Endodermal cell (in vitro differentiated cells): Measurements from ENCODE around the gene TNS2. TPM values are rescaled to one million over a fixed set of nuclear protein-coding genes. Genes with fewer than 3 reads are reported as not detected.

Experiments
- DNase-seq: peaks from one replicate; pipeline ENCODE4 v3.0.0-alpha.2; 2017
- H3K27ac ChIP-seq: 2 replicates; pipeline ENCODE4 v1.5.1; 2013; ENCODE audit warnings: mild to moderate bottlenecking, low read depth, low read length, moderate library complexity
- H3K27me3 ChIP-seq: 2 replicates; pipeline ENCODE4 v1.6.1; 2013; ENCODE audit warnings: mild to moderate bottlenecking, low read length, moderate library complexity; ENCODE audit not compliant: insufficient read depth, control insufficient read depth, poor library complexity, severe bottlenecking
- H3K36me3 ChIP-seq: 2 replicates; pipeline ENCODE4 v1.7.0; 2013; ENCODE audit warnings: mild to moderate bottlenecking, low read length, moderate library complexity; ENCODE audit not compliant: control insufficient read depth, insufficient read depth
- H3K4me1 ChIP-seq: one replicate; pipeline ENCODE4 v1.7.0; 2013; ENCODE audit warnings: low read length; ENCODE audit not compliant: control insufficient read depth, insufficient read depth
- H3K4me3 ChIP-seq: 2 replicates; pipeline ENCODE4 v1.5.1; 2013; ENCODE audit warnings: mild to moderate bottlenecking, low read length, moderate library complexity
- H3K9ac ChIP-seq: 2 replicates; pipeline ENCODE4 v1.6.1; 2013; ENCODE audit warnings: mild to moderate bottlenecking, low read length, moderate library complexity; ENCODE audit not compliant: poor library complexity, severe bottlenecking; ENCODE audit errors: extremely low read depth
- H3K9me3 ChIP-seq: 2 replicates; pipeline ENCODE4 v1.6.1; 2013; ENCODE audit warnings: mild to moderate bottlenecking, low read length, moderate library complexity; ENCODE audit not compliant: control insufficient read depth
- H3K27ac Mint-ChIP-seq: 2 replicates; pipeline ENCODE4 v1.8.0; 2020; ENCODE audit warnings: mixed read lengths
- H3K27me3 Mint-ChIP-seq: 2 replicates; pipeline ENCODE4 v1.8.0; 2021; ENCODE audit warnings: mild to moderate bottlenecking, mixed read lengths; ENCODE audit not compliant: insufficient read depth
- H3K36me3 Mint-ChIP-seq: 2 replicates; pipeline ENCODE4 v1.8.0; 2020; ENCODE audit warnings: low read depth, mixed read lengths
- H3K4me1 Mint-ChIP-seq: 2 replicates; pipeline ENCODE4 v1.8.0; 2020; ENCODE audit warnings: mixed read lengths
- H3K4me3 Mint-ChIP-seq: 2 replicates; pipeline ENCODE4 v1.8.0; 2020; ENCODE audit warnings: mild to moderate bottlenecking, moderate library complexity, mixed read lengths
- H3K9me3 Mint-ChIP-seq: 2 replicates; pipeline ENCODE4 v1.8.0; 2020; ENCODE audit warnings: mild to moderate bottlenecking, mixed read lengths
- WGBS, 2 experiments: methylation state at CpG; one replicate each; pipeline versions ENCODE4 v1.1.5 to v1.1.7; 2013; ENCODE audit warnings: missing lambda C conversion rate in 2 of 2, mixed read lengths in 1 of 2; ENCODE audit not compliant: insufficient coverage in 1 of 2, insufficient read length in 1 of 2; 5-methylcytosine and 5-hydroxymethylcytosine counted together
- total RNA-seq, 2 donors: library from RNA; stranded (reverse); fragmentation: NEBNext Ultra II Directional in 1 of 2; extraction: Animal tissue kit (Norgen Biotek cat#: 25700) in 1 of 2; gene quantifications; 2 replicates in 1 of 2; 3 replicates in 1 of 2; pipeline ENCODE4 v1.2.1, GENCODE V29; 2021
- TF ChIP-seq, protein P1 (sequence below): fragments of 200-600 bp; sonication (generic); conservative IDR thresholded peaks from 2 replicates; pipeline ENCODE4 v1.5.0; 2021; ENCODE audit warnings: antibody characterized with exemption, mild to moderate bottlenecking

TNS2 gene
- total RNA-seq, 2 donors from 2014 or later, result 10.2 to 12.6 TPM

- DNase-seq, result peak; percentile 98
- no peaks in the 10 kb centered on the region for H3K27me3 ChIP-seq
- peak overlapping the region; percentile 80 for H3K4me3 ChIP-seq
- H3K9me3 ChIP-seq, result no peaks in the 10 kb centered on the region
- Mint-ChIP-seq H3K36me3 (peaks cover 5% of the 10 kb centered on the region), H3K27ac (peak overlapping the region; percentile 98), H3K9me3 (no peaks in the 10 kb centered on the region), H3K27me3 (peaks cover 15% of the 10 kb centered on the region), H3K4me1 (peaks cover 37% of the 10 kb centered on the region), H3K4me3 (peak overlapping the region; percentile 82)
- TF ChIP-seq, protein P1, sequence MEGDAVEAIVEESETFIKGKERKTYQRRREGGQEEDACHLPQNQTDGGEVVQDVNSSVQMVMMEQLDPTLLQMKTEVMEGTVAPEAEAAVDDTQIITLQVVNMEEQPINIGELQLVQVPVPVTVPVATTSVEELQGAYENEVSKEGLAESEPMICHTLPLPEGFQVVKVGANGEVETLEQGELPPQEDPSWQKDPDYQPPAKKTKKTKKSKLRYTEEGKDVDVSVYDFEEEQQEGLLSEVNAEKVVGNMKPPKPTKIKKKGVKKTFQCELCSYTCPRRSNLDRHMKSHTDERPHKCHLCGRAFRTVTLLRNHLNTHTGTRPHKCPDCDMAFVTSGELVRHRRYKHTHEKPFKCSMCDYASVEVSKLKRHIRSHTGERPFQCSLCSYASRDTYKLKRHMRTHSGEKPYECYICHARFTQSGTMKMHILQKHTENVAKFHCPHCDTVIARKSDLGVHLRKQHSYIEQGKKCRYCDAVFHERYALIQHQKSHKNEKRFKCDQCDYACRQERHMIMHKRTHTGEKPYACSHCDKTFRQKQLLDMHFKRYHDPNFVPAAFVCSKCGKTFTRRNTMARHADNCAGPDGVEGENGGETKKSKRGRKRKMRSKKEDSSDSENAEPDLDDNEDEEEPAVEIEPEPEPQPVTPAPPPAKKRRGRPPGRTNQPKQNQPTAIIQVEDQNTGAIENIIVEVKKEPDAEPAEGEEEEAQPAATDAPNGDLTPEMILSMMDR, result peak; percentile 96
- H3K36me3 ChIP-seq, result peaks cover 20% of the 10 kb centered on the region
- H3K9ac ChIP-seq, result peak overlapping the region; percentile 27
- H3K27ac ChIP-seq, result no peak overlapping the region
- WGBS, 2 experiments, result 38 to 60% methylated on average over 7 to 16 of the region's 16 CpGs
- H3K4me1 ChIP-seq, result peaks cover 25% of the 10 kb centered on the region
Measured at GRCh38 chr12:53053218-53054111, 3.6 kb downstream of the TNS2 start.

DNA sequence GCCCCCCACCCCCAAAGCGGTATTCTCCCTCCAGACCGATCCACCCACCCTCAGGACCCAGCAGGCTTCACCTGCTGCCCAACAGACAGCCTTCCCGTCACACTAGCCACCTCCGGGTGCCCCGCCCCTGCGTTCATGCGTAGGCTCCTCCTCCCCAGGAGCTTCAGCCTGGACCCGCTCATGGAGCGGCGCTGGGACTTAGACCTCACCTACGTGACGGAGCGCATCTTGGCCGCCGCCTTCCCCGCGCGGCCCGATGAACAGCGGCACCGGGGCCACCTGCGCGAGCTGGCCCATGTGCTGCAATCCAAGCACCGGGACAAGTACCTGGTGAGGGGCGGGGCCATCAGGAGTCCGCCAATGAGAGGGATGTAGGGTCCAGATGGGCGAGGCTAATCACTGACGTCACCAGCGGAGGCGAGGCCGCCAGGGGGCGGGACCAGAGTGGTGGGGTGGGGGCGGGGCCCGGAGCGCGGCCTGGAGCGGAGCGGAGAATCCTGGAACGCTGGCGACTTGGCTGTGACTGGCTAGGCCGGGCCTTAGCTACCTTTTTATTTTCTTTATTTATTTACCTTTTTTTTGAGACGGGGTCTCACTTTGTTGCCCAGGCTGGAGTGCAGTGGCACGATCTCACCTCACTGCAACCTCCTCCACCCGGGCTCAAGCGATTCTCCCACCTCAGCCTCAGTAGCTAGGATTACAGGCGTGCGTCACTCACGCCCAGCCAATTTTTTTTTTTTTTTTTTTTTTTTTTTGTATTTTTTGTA lies 4.4 kb downstream of the TNS2 start:
- Mint-ChIP-seq H3K27ac (peak overlapping the region; percentile 98), H3K4me1 (peaks cover 29% of the 10 kb centered on the region), H3K4me3 (peak overlapping the region; percentile 82), H3K36me3 (peaks cover 5% of the 10 kb centered on the region), H3K9me3 (no peaks in the 10 kb centered on the region), H3K27me3 (peaks cover 17% of the 10 kb centered on the region)
- Histone ChIP-seq H3K27ac (no peak overlapping the region), H3K27me3 (no peaks in the 10 kb centered on the region), H3K4me3 (peak overlapping the region; percentile 80), H3K36me3 (peaks cover 20% of the 10 kb centered on the region), H3K4me1 (peaks cover 17% of the 10 kb centered on the region), H3K9ac (peak overlapping the region; percentile 27), H3K9me3 (no peaks in the 10 kb centered on the region)
- peak; percentile 100 for DNase-seq
- TF ChIP-seq, protein P1, result no peak
- 0 to 4% methylated on average over 25 to 45 of the region's 48 CpGs for WGBS, 2 experiments

GRCh38 chr12:53055471-53056266 lies 5.8 kb downstream of the TNS2 start:
- TF ChIP-seq, protein P1, result no peak
- no peak overlapping the region for H3K9ac ChIP-seq
- H3K27me3 ChIP-seq, result no peaks in the 10 kb centered on the region
- Mint-ChIP-seq H3K36me3 (peaks cover 5% of the 10 kb centered on the region), H3K27me3 (peaks cover 17% of the 10 kb centered on the region), H3K4me3 (no peak overlapping the region), H3K9me3 (no peaks in the 10 kb centered on the region), H3K4me1 (peaks cover 18% of the 10 kb centered on the region), H3K27ac (no peak overlapping the region)
- peak; percentile 54 for DNase-seq
- no peak overlapping the region for H3K4me3 ChIP-seq
- no peak overlapping the region for H3K27ac ChIP-seq
- WGBS, 2 experiments, result 93% methylated on average over 3 to 15 of the region's 15 CpGs
- peaks cover 20% of the 10 kb centered on the region for H3K36me3 ChIP-seq
- H3K9me3 ChIP-seq, result no peaks in the 10 kb centered on the region
- H3K4me1 ChIP-seq, result peaks cover 11% of the 10 kb centered on the region
